ENCODE data around the gene GPD2. TPM values are rescaled to one million over a fixed set of nuclear protein-coding genes. Genes with fewer than 3 reads are reported as not detected.

The GPD2 gene
- total and polyA plus RNA-seq, 2 donors (not counting 1 experiment from before 2014, with no cell fraction given) = 5.1 to 26.8 TPM

- no peaks in the 10 kb centered on the region for H3K36me3 ChIP-seq (replicated peaks in 1 of 2; ENCODE audit: control extremely low read depth in 1 of 2, control insufficient read depth in 1 of 2, extremely low read depth in 1 of 2, insufficient read depth in 2 of 2, low read length in 1 of 2)
- intact Hi-C loops (cut with micrococcal nuclease) = no loop called here
- no peak overlapping the region for H3K4me3 ChIP-seq (ENCODE audit: control extremely low read depth in 1 of 5, extremely low read depth in 1 of 5, insufficient read depth in 1 of 5, low read depth in 2 of 5, low read length in 4 of 5)
- WGBS (ENCODE audit: insufficient coverage) = 100% methylated on average over 1 of the region's 2 CpGs
- Mint-ChIP-seq H3K27ac (no peak overlapping the region), H3K27me3 (peaks cover 2% of the 10 kb centered on the region), H3K4me1 (no peaks in the 10 kb centered on the region), H3K9me3 (ENCODE audit: insufficient read depth) (no peaks in the 10 kb centered on the region), H3K4me3 (no peak overlapping the region)
- H4K20me1 ChIP-seq (ENCODE audit: control insufficient read depth, insufficient read depth, low read length, poor library complexity, severe bottlenecking) = no peaks in the 10 kb centered on the region
- CTCF ChIA-PET = no interaction called here
- no peak for DNase-seq
- POLR2A ChIA-PET = no interaction called here
- ATAC-seq (ENCODE audit: low read depth) = no peak
- no peaks in the 10 kb centered on the region for H3K4me1 ChIP-seq (ENCODE audit: control insufficient read depth in 2 of 2, insufficient read depth in 2 of 2, low read length in 2 of 2)
- H3K79me2 ChIP-seq (ENCODE audit: control insufficient read depth, insufficient read depth, low read length) = no peaks in the 10 kb centered on the region
- peaks cover 0 to 3% (median 0%) of the 10 kb centered on the region in 4 experiments for H3K27me3 ChIP-seq (replicated peaks in 1 of 4; ENCODE audit: control extremely low read depth in 1 of 4, control insufficient read depth in 3 of 4, insufficient read depth in 4 of 4, low read length in 3 of 4)
- no peak overlapping the region for H3K27ac ChIP-seq (ENCODE audit: low read length in 2 of 2)
- TF ChIP-seq, protein P1, sequence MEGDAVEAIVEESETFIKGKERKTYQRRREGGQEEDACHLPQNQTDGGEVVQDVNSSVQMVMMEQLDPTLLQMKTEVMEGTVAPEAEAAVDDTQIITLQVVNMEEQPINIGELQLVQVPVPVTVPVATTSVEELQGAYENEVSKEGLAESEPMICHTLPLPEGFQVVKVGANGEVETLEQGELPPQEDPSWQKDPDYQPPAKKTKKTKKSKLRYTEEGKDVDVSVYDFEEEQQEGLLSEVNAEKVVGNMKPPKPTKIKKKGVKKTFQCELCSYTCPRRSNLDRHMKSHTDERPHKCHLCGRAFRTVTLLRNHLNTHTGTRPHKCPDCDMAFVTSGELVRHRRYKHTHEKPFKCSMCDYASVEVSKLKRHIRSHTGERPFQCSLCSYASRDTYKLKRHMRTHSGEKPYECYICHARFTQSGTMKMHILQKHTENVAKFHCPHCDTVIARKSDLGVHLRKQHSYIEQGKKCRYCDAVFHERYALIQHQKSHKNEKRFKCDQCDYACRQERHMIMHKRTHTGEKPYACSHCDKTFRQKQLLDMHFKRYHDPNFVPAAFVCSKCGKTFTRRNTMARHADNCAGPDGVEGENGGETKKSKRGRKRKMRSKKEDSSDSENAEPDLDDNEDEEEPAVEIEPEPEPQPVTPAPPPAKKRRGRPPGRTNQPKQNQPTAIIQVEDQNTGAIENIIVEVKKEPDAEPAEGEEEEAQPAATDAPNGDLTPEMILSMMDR (IDR thresholded peaks at IDR 0.05) = no peak
- TF ChIP-seq EZH2 (IDR thresholded peaks at IDR 0.05; ENCODE audit: borderline replicate concordance, insufficient read depth, low read depth, low read length, poor library complexity, severe bottlenecking) = no peak
- H2AFZ ChIP-seq (ENCODE audit: insufficient read depth, low read depth, low read length, poor library complexity, severe bottlenecking) = no peak overlapping the region
- no peaks in the 10 kb centered on the region for H3K9me3 ChIP-seq (ENCODE audit: control extremely low read depth in 1 of 3, control insufficient read depth in 2 of 3, insufficient read depth in 1 of 3, low read length in 2 of 3)
- no peak overlapping the region for H3K9ac ChIP-seq (ENCODE audit: low read length)
- no peak overlapping the region for H3K4me2 ChIP-seq (replicated peaks; ENCODE audit: low read depth, low read length, poor library complexity, severe bottlenecking)
Observed at GRCh38 chr2:156619021-156619539, 182.9 kb downstream of the GPD2 start.

DNA sequence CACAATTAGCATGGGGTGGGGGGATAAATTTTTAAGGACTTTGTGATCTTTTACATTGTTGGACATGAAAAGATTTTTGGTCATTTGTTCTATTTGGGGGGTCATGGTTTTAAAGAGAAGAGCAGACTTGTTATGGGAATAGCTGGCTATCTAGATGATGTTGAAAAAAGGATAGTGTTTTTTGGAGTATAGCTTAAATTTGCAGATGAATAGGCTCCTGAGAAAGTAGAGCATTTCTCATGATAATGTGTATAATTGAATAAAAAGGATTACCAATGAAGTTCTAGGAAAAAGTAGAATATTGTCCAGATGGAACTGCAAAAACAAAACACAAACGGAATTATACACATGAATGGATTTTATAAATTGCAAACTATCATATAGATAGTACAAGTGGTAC lies 186.3 kb downstream of the GPD2 start:
- Histone ChIP-seq H3K9me3 (ENCODE audit: control extremely low read depth in 1 of 3, control insufficient read depth in 2 of 3, insufficient read depth in 1 of 3, low read length in 2 of 3) (peaks cover 0 to 4% (median 4%) of the 10 kb centered on the region in 3 donors), H3K4me2 (replicated peaks; ENCODE audit: low read depth, low read length, poor library complexity, severe bottlenecking) (no peak overlapping the region), H3K4me1 (ENCODE audit: control insufficient read depth in 2 of 2, insufficient read depth in 2 of 2, low read length in 2 of 2) (no peaks in the 10 kb centered on the region), H3K27ac (ENCODE audit: low read length in 2 of 2) (no peak overlapping the region), H4K20me1 (ENCODE audit: control insufficient read depth, insufficient read depth, low read length, poor library complexity, severe bottlenecking) (no peaks in the 10 kb centered on the region), H3K9ac (ENCODE audit: low read length) (no peak overlapping the region), H3K36me3 (replicated peaks in 1 of 2; ENCODE audit: control extremely low read depth in 1 of 2, control insufficient read depth in 1 of 2, extremely low read depth in 1 of 2, insufficient read depth in 2 of 2, low read length in 1 of 2) (no peaks in the 10 kb centered on the region), H3K79me2 (ENCODE audit: control insufficient read depth, insufficient read depth, low read length) (no peaks in the 10 kb centered on the region), H3K4me3 (ENCODE audit: control extremely low read depth in 1 of 5, extremely low read depth in 1 of 5, insufficient read depth in 1 of 5, low read depth in 2 of 5, low read length in 4 of 5) (no peak overlapping the region), H2AFZ (ENCODE audit: insufficient read depth, low read depth, low read length, poor library complexity, severe bottlenecking) (no peak overlapping the region), H3K27me3 (replicated peaks in 1 of 4; ENCODE audit: control extremely low read depth in 1 of 4, control insufficient read depth in 3 of 4, insufficient read depth in 4 of 4, low read length in 3 of 4) (peaks cover 0 to 3% (median 0%) of the 10 kb centered on the region in 4 experiments)
- DNase-seq (no peak), ATAC-seq (ENCODE audit: low read depth) (no peak)
- no CpG with 5 or more reads among the region's 1 CpG for WGBS (ENCODE audit: insufficient coverage)
- POLR2A ChIA-PET = no interaction called here
- intact Hi-C loops (cut with micrococcal nuclease) = no loop called here
- Mint-ChIP-seq H3K4me3 (no peak overlapping the region), H3K9me3 (ENCODE audit: insufficient read depth) (peaks cover 4% of the 10 kb centered on the region), H3K27ac (no peak overlapping the region), H3K27me3 (no peaks in the 10 kb centered on the region), H3K4me1 (no peaks in the 10 kb centered on the region)
- CTCF ChIA-PET = no interaction called here
- TF ChIP-seq, protein P1 (IDR thresholded peaks at IDR 0.05) = no peak
- TF ChIP-seq EZH2 (IDR thresholded peaks at IDR 0.05; ENCODE audit: borderline replicate concordance, insufficient read depth, low read depth, low read length, poor library complexity, severe bottlenecking) = no peak
